ENCODE results near the gene HOOK2. TPM values are rescaled to one million over a fixed set of nuclear protein-coding genes. Genes with fewer than 3 reads are reported as not detected.

Gene HOOK2
- total and polyA plus RNA-seq, 2 of the 4 experiments (the other 2 are of a cell fraction) = 7.5 to 21.6 TPM

- no peak for TF ChIP-seq CTCF (conservative IDR thresholded peaks at IDR 0.05; ENCODE audit: low read depth, low read length)
- TF ChIP-seq RCOR1 (IDR thresholded peaks at IDR 0.05; ENCODE audit: insufficient replicate concordance, low read length) = no peak
These were observed 18.2 kb upstream of the HOOK2 start (continued) for GRCh38 chr19:12793290-12794195.
